CD4-positive, alpha-beta T cell (primary cell): ENCODE results near the gene RAB6B. TPM values are rescaled to one million over a fixed set of nuclear protein-coding genes. Genes with fewer than 3 reads are reported as not detected.

Experiments
- ATAC-seq: fragments of 200-7000 bp; cut with Tn5 transposase; one replicate; pipeline ENCODE4 v1.10.0; 2022; ENCODE audit warnings: mild to moderate bottlenecking; ENCODE audit not compliant: poor library complexity
- CTCF ChIA-PET: fragments of 350-600 bp; sonication (Branson Sonifier 250); formaldehyde crosslinking; loops from one replicate; lab custom pipeline; 2021; ENCODE audit warnings: antibody characterized with exemption, inconsistent platforms; lab: Charles Lee
- POLR2A ChIA-PET: fragments of 350-600 bp; sonication (Branson Sonifier 250); formaldehyde crosslinking; loops from one replicate; lab custom pipeline; 2021; ENCODE audit warnings: antibody characterized with exemption, inconsistent platforms; lab: Charles Lee
- DNase-seq, 14 experiments: peaks; one replicate each; pipeline ENCODE4 v3.0.0-alpha.2; 2013 to 2020; ENCODE audit warnings: mixed read lengths in 2 of 14
- H3K27ac ChIP-seq, 2 donors: one replicate each; pipeline versions ENCODE4 v1.5.1 to v1.7.0; 2013; ENCODE audit warnings: low read length in 2 of 2, low read depth in 1 of 2, mild to moderate bottlenecking in 1 of 2
- H3K27me3 ChIP-seq, 2 experiments: 1 replicate in 1 of 2; 2 replicates in 1 of 2; pipeline versions ENCODE4 v1.6.1 to v1.7.0; 2013; ENCODE audit warnings: low read length in 2 of 2, control low read depth in 1 of 2, mild to moderate bottlenecking in 1 of 2, moderate library complexity in 1 of 2; ENCODE audit not compliant: insufficient read depth in 2 of 2, control insufficient read depth in 1 of 2
- H3K36me3 ChIP-seq: one replicate; pipeline ENCODE4 v1.6.1; 2013; ENCODE audit warnings: low read length, control low read depth; ENCODE audit not compliant: insufficient read depth
- H3K4me1 ChIP-seq: one replicate; pipeline ENCODE4 v1.6.1; 2013; ENCODE audit warnings: low read length, control low read depth; ENCODE audit not compliant: insufficient read depth
- H3K4me3 ChIP-seq: one replicate; pipeline ENCODE4 v1.5.1; 2013; ENCODE audit warnings: mild to moderate bottlenecking, low read length, moderate library complexity
- H3K9me3 ChIP-seq, 2 experiments: 1 replicate in 1 of 2; 2 replicates in 1 of 2; pipeline versions ENCODE4 v1.6.1 to v1.7.0; 2013; ENCODE audit warnings: low read length in 2 of 2, mild to moderate bottlenecking in 2 of 2, control low read depth in 1 of 2, moderate library complexity in 1 of 2; ENCODE audit not compliant: control insufficient read depth in 1 of 2, insufficient read depth in 1 of 2
- H3K27ac Mint-ChIP-seq: one replicate; pipeline ENCODE4 v1.8.0; 2020; ENCODE audit warnings: mixed read lengths
- H3K27me3 Mint-ChIP-seq: one replicate; pipeline ENCODE4 v1.8.0; 2021; ENCODE audit warnings: mixed read lengths
- H3K36me3 Mint-ChIP-seq: one replicate; pipeline ENCODE4 v1.8.0; 2021; ENCODE audit warnings: low read depth, mixed read lengths
- H3K4me1 Mint-ChIP-seq: one replicate; pipeline ENCODE4 v1.8.0; 2021; ENCODE audit warnings: low read depth, mixed read lengths
- H3K4me3 Mint-ChIP-seq: one replicate; pipeline ENCODE4 v1.8.0; 2020; ENCODE audit warnings: mild to moderate bottlenecking, mixed read lengths
- H3K9me3 Mint-ChIP-seq: one replicate; pipeline ENCODE4 v1.8.0; 2020; ENCODE audit warnings: mixed read lengths
- intact Hi-C, 2 experiments: fragments of 100-400 bp; cut with DNase I in 1 of 2; cut with micrococcal nuclease in 1 of 2; formaldehyde crosslinking; loops; one replicate each; pipeline versions ENCODE4 v1.15.1 to v1.9.0; 2023 to 2025; cut with DNase I, micrococcal nuclease
- total RNA-seq, 174 experiments: library from RNA in 2 of 174; stranded (reverse) in 2 of 174; gene quantifications; one replicate each; pipeline ENCODE4 v1.2.3 and lab custom pipeline; 2021 to 2026
- TF ChIP-seq, protein P1 (sequence below): fragments of 200-600 bp; IDR thresholded peaks from one replicate; pipeline ENCODE4 v1.8.0; 2022; ENCODE audit warnings: antibody characterized with exemption, mild to moderate bottlenecking

Gene RAB6B
- total RNA-seq, 2 experiments from 2014 or later = not detected

GRCh38 chr3:133937756-133938601 lies 42.3 kb upstream of the RAB6B start:
- Histone ChIP-seq H3K27ac (no peak overlapping the region), H3K27me3 (peaks cover 0 to 3% of the 10 kb centered on the region in 2 experiments), H3K4me3 (no peak overlapping the region), H3K36me3 (no peaks in the 10 kb centered on the region), H3K4me1 (peaks cover 6% of the 10 kb centered on the region), H3K9me3 (peaks cover 0 to 3% of the 10 kb centered on the region in 2 experiments)
- POLR2A ChIA-PET = no interaction called here
- intact Hi-C loops = no loop called here
- DNase-seq (no peak), ATAC-seq (no peak)
- H3K4me1 Mint-ChIP-seq = peaks cover 5% of the 10 kb centered on the region
- H3K36me3 Mint-ChIP-seq = no peaks in the 10 kb centered on the region
- CTCF ChIA-PET = no interaction called here
- TF ChIP-seq, protein P1, sequence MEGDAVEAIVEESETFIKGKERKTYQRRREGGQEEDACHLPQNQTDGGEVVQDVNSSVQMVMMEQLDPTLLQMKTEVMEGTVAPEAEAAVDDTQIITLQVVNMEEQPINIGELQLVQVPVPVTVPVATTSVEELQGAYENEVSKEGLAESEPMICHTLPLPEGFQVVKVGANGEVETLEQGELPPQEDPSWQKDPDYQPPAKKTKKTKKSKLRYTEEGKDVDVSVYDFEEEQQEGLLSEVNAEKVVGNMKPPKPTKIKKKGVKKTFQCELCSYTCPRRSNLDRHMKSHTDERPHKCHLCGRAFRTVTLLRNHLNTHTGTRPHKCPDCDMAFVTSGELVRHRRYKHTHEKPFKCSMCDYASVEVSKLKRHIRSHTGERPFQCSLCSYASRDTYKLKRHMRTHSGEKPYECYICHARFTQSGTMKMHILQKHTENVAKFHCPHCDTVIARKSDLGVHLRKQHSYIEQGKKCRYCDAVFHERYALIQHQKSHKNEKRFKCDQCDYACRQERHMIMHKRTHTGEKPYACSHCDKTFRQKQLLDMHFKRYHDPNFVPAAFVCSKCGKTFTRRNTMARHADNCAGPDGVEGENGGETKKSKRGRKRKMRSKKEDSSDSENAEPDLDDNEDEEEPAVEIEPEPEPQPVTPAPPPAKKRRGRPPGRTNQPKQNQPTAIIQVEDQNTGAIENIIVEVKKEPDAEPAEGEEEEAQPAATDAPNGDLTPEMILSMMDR = no peak
- no peak overlapping the region for H3K4me3 Mint-ChIP-seq
- H3K27me3 Mint-ChIP-seq = no peaks in the 10 kb centered on the region
- H3K9me3 Mint-ChIP-seq = no peaks in the 10 kb centered on the region
- no peak overlapping the region for H3K27ac Mint-ChIP-seq

- Histone ChIP-seq H3K36me3 (no peaks in the 10 kb centered on the region), H3K4me3 (no peak overlapping the region), H3K27me3 (peaks cover 0 to 3% of the 10 kb centered on the region in 2 experiments), H3K27ac (no peak overlapping the region), H3K4me1 (no peaks in the 10 kb centered on the region), H3K9me3 (no peaks in the 10 kb centered on the region)
- Mint-ChIP-seq H3K4me1 (peaks cover under 1% of the 10 kb centered on the region), H3K9me3 (no peaks in the 10 kb centered on the region), H3K4me3 (no peak overlapping the region), H3K36me3 (no peaks in the 10 kb centered on the region), H3K27me3 (no peaks in the 10 kb centered on the region), H3K27ac (no peak overlapping the region)
- TF ChIP-seq, protein P1 = no peak
- intact Hi-C loops = no loop called here
- ATAC-seq (no peak), DNase-seq (no peak)
- POLR2A ChIA-PET = no interaction called here
- CTCF ChIA-PET = no interaction called here
Observed at GRCh38 chr3:133937061-133937686, 41.5 kb upstream of the RAB6B start.

DNA sequence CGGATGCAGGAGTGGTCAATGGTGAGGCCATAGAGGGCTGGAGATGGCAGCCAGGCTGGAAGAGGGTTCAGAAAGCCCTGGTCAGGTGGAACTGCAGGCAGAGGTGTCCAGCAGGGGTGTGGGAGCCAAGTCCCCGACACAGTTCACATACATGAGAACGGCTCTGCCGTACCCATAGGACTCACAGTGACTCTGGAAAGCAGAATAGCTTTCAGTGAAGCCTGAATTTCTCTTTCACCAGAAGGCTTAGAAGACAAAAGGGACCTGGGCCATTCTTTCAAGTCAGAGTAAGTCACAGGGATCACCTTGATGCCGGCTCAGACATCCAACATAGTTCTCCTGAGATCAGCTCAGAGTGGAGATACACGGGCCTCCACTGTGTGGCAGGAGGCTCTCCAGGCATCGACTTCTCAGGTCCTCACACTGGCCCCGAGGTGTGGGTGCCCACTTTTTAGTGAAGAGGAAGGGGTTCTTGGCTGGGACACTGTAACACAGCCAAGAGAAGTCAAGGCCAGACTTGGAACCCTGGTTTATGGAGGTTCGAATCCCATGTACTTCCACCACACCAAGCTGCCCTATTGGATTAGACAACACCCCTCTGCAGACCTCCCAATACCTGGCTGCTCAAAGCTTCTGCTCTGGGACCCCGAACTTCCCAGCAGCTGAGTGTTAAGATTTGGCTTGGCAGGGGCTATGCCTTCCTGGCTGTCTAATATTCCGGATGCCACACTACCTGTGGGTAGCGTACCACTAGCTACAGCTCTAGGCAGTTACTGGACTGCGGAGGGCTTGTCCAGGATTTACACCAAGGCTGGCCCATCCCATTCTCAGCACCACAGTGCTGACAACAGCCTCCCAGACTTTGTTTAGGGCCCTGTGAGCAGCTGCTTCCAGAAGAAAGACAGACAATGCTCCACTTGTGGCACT lies 40.4 kb upstream of the RAB6B start:
- no peaks in the 10 kb centered on the region for H3K27me3 Mint-ChIP-seq
- H3K4me3 ChIP-seq = no peak overlapping the region
- peaks cover 0 to 3% of the 10 kb centered on the region in 2 experiments for H3K27me3 ChIP-seq
- H3K27ac ChIP-seq = no peak overlapping the region
- H3K4me3 Mint-ChIP-seq = no peak overlapping the region
- ChIA-PET POLR2A (no interaction called here), CTCF (no interaction called here)
- no peaks in the 10 kb centered on the region for H3K9me3 ChIP-seq
- H3K27ac Mint-ChIP-seq = no peak overlapping the region
- intact Hi-C loops = no loop called here
- no peaks in the 10 kb centered on the region for H3K4me1 Mint-ChIP-seq
- no peaks in the 10 kb centered on the region for H3K36me3 Mint-ChIP-seq
- ATAC-seq (no peak), DNase-seq (no peak)
- TF ChIP-seq, protein P1 = no peak
- H3K9me3 Mint-ChIP-seq = no peaks in the 10 kb centered on the region
- H3K36me3 ChIP-seq = no peaks in the 10 kb centered on the region
- H3K4me1 ChIP-seq = no peaks in the 10 kb centered on the region
